B cell (primary cell): ENCODE data around the gene ABCG1.

Experiments used
- EZH2 ChIP-seq: IDR thresholded peaks from 2 replicates; pipeline ENCODE4 v1.6.1; 2012; ENCODE audit warnings: borderline replicate concordance, low read depth, mild to moderate bottlenecking, moderate library complexity, low read length; ENCODE audit not compliant: insufficient read depth, poor library complexity, severe bottlenecking
- TF ChIP-seq, protein P1 (sequence below): fragments of 200-600 bp; IDR thresholded peaks from one replicate; pipeline ENCODE4 v1.8.0; 2022; ENCODE audit warnings: antibody characterized with exemption, mild to moderate bottlenecking

DNA sequence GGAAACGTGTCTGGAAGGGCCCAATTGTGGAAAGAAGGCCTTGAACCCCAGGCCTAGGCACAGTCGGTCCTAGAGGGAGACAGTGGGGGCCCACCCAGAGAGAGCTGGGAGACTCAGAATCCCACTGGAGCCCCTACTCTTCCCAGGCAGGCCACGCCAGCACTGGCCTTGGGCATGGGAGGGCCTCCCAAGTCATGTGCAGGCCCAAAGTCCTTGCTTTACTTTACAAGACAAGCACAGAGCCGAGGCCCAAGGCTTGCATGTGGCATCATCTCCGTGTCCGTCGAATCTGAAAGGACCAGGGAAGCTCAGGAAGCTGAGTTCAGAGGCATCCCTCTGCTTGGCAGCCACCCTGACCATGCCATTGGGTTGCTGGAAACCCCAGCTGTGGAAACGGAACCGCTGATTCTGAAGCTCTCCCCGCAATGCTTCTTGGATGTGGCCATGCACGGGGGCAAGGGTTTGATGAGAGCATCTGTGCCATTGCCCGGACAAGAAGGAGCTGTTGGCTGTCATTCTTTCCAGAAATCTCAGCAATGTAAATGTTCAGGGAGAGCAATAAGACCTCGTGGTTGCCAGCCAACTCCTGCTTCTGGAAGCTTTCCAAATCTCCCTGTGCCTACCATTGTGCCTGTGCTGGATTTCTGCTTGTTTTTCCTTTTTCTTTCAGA, 32.8 kb downstream of the ABCG1 start:
- TF ChIP-seq EZH2 = no peak
- TF ChIP-seq, protein P1, sequence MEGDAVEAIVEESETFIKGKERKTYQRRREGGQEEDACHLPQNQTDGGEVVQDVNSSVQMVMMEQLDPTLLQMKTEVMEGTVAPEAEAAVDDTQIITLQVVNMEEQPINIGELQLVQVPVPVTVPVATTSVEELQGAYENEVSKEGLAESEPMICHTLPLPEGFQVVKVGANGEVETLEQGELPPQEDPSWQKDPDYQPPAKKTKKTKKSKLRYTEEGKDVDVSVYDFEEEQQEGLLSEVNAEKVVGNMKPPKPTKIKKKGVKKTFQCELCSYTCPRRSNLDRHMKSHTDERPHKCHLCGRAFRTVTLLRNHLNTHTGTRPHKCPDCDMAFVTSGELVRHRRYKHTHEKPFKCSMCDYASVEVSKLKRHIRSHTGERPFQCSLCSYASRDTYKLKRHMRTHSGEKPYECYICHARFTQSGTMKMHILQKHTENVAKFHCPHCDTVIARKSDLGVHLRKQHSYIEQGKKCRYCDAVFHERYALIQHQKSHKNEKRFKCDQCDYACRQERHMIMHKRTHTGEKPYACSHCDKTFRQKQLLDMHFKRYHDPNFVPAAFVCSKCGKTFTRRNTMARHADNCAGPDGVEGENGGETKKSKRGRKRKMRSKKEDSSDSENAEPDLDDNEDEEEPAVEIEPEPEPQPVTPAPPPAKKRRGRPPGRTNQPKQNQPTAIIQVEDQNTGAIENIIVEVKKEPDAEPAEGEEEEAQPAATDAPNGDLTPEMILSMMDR = no peak
